HCT116 (cell line): ENCODE results near the gene ANTKMT. TPM values are rescaled to one million over a fixed set of nuclear protein-coding genes. Genes with fewer than 3 reads are reported as not detected.
A peak's percentile ranks its signal among the peaks of the same experiment; 100 is the strongest.

Source experiments
- ATAC-seq: fragments of 200-7000 bp; cut with Tn5 transposase; 2 replicates; pipeline ENCODE4 v1.9.1; 2020; ENCODE audit warnings: mild to moderate bottlenecking, moderate library complexity
- BruUV-seq: library from RNA; stranded (reverse); fragments of 400-500 nt; replicated peaks from 2 replicates; lab custom pipeline; 2021; lab: Mats Ljungman, UMichigan
- CTCF ChIA-PET: fragments of 300-600 bp; sonication (Branson Sonifier 250); formaldehyde crosslinking; loops from one replicate; lab custom pipeline; 2021; ENCODE audit warnings: antibody characterized with exemption; lab: Charles Lee
- POLR2A ChIA-PET: fragments of 300-600, 350-600 bp; sonication (Branson Sonifier 250); formaldehyde crosslinking; loops from one replicate; lab custom pipeline; 2021; ENCODE audit warnings: antibody characterized with exemption; lab: Charles Lee
- RAD21 ChIA-PET, 2 experiments: fragments of 300-600 bp; sonication (Branson Sonifier 250); formaldehyde crosslinking; loops; one replicate each; lab custom pipeline; 2023; ENCODE audit warnings: low total read pairs in 2 of 2; ENCODE audit not compliant: uncharacterized antibody in 2 of 2, unreplicated experiment in 2 of 2, low non-redundant PET in 1 of 2; lab: Charles Lee
- DNase-seq: peaks from one replicate; pipeline ENCODE4 v3.0.0-alpha.2; 2010; ENCODE audit warnings: low read depth, low spot score
- H2AFZ ChIP-seq: fragments of 200-600 bp; shearing (Covaris generic), sonication (generic); 2 replicates; pipeline ENCODE4 v1.6.1; 2017; ENCODE audit warnings: low read depth, mixed run types, mixed read lengths, antibody characterized with exemption, low read length; ENCODE audit not compliant: poor library complexity, severe bottlenecking
- H3K27ac ChIP-seq: 2 replicates; pipeline ENCODE4 v1.5.1; 2012; ENCODE audit warnings: low read depth, low read length
- H3K27me3 ChIP-seq: fragments of 200-600 bp; sonication (generic); 2 replicates; pipeline ENCODE4 v1.6.1; 2016; ENCODE audit warnings: mixed run types, low read length, mixed read lengths; ENCODE audit not compliant: insufficient read depth
- H3K36me3 ChIP-seq, 2 experiments: fragments of 200-500 bp in 1 of 2; fragments of 200-600 bp in 1 of 2; sonication (Bioruptor generic) in 1 of 2; sonication (generic) in 1 of 2; 2 replicates each; pipeline versions ENCODE4 v1.5.1 to v1.6.1; 2014 to 2016; ENCODE audit warnings: low read length in 2 of 2, inconsistent platforms in 1 of 2, mixed read lengths in 1 of 2, mixed run types in 1 of 2; ENCODE audit not compliant: insufficient read depth in 2 of 2, control insufficient read depth in 1 of 2
- H3K4me1 ChIP-seq, 2 experiments: fragments of 200-600 bp in 1 of 2; sonication (generic) in 1 of 2; 2 replicates each; pipeline versions ENCODE4 v1.5.1 to v1.6.1; 2012 to 2017; ENCODE audit warnings: low read length in 2 of 2, inconsistent platforms in 1 of 2, mild to moderate bottlenecking in 1 of 2, mixed read lengths in 1 of 2, mixed run types in 1 of 2, moderate library complexity in 1 of 2; ENCODE audit not compliant: insufficient read depth in 2 of 2, control insufficient read depth in 1 of 2
- H3K4me2 ChIP-seq: fragments of 200-600 bp; sonication (generic); 2 replicates; pipeline ENCODE4 v1.6.1; 2017; ENCODE audit warnings: mixed run types, low read length, mixed read lengths
- H3K4me3 ChIP-seq, 2 experiments: fragments of 200-600 bp in 1 of 2; sonication (generic) in 1 of 2; replicated peaks in 1 of 2; 2 replicates each; pipeline ENCODE4 v1.5.1; 2011 to 2016; ENCODE audit warnings: low read length in 2 of 2, control low read depth in 1 of 2, low read depth in 1 of 2, mild to moderate bottlenecking in 1 of 2, mixed read lengths in 1 of 2, mixed run types in 1 of 2
- H3K79me2 ChIP-seq: fragments of 200-600 bp; sonication (generic); 2 replicates; pipeline ENCODE4 v1.6.1; 2017; ENCODE audit warnings: mild to moderate bottlenecking, mixed run types, low read length, moderate library complexity, mixed read lengths; ENCODE audit not compliant: insufficient read depth
- H3K9ac ChIP-seq: fragments of 200-600 bp; sonication (generic); 2 replicates; pipeline ENCODE4 v1.6.1; 2016; ENCODE audit warnings: low read length, mixed read lengths
- H3K9me2 ChIP-seq: fragments of 200-600 bp; sonication (generic), shearing (Covaris generic); 2 replicates; pipeline ENCODE4 v1.6.1; 2017; ENCODE audit warnings: mixed run types, mild to moderate bottlenecking, moderate library complexity; ENCODE audit not compliant: insufficient read depth
- H3K9me3 ChIP-seq, 2 experiments: fragments of 200-500 bp in 1 of 2; fragments of 200-600 bp in 1 of 2; sonication (Bioruptor generic) in 1 of 2; sonication (generic) in 1 of 2; 2 replicates each; pipeline ENCODE4 v1.6.1; 2014 to 2017; ENCODE audit warnings: low read length in 2 of 2, mixed read lengths in 2 of 2, inconsistent platforms in 1 of 2, low read depth in 1 of 2, mild to moderate bottlenecking in 1 of 2, mixed run types in 1 of 2, moderate library complexity in 1 of 2; ENCODE audit not compliant: control insufficient read depth in 1 of 2, insufficient read depth in 1 of 2
- H4K20me1 ChIP-seq: fragments of 200-600 bp; sonication (generic), shearing (Covaris generic); 2 replicates; pipeline ENCODE4 v1.6.1; 2017; ENCODE audit warnings: mixed run types, mild to moderate bottlenecking, moderate library complexity; ENCODE audit not compliant: insufficient read depth
- POLR2AphosphoS5 ChIP-seq: IDR thresholded peaks from 2 replicates; pipeline ENCODE4 v1.6.1; 2011; ENCODE audit warnings: mild to moderate bottlenecking, low read depth, low read length, moderate library complexity
- YY1 ChIP-seq: IDR thresholded peaks from 2 replicates; pipeline ENCODE4 v1.6.1; 2011; ENCODE audit warnings: low read length, low read depth, moderate library complexity, mild to moderate bottlenecking; ENCODE audit not compliant: insufficient replicate concordance; ENCODE audit errors: extremely low read depth
- intact Hi-C: fragments of 100-400 bp; cut with micrococcal nuclease; formaldehyde crosslinking; loops from 2 replicates; pipeline ENCODE4 v1.10.0; 2022
- total RNA-seq: library from RNA; stranded (reverse); gene quantifications from one replicate; pipeline ENCODE4 v1.2.1, GENCODE V29; 2021; ENCODE audit not compliant: unreplicated experiment
- TF ChIP-seq, protein P1 (sequence below): IDR thresholded peaks from 2 replicates; pipeline ENCODE4 v1.6.1; 2012

Gene ANTKMT
- total RNA-seq, 1 experiment from 2014 or later: 65.4 TPM

DNA sequence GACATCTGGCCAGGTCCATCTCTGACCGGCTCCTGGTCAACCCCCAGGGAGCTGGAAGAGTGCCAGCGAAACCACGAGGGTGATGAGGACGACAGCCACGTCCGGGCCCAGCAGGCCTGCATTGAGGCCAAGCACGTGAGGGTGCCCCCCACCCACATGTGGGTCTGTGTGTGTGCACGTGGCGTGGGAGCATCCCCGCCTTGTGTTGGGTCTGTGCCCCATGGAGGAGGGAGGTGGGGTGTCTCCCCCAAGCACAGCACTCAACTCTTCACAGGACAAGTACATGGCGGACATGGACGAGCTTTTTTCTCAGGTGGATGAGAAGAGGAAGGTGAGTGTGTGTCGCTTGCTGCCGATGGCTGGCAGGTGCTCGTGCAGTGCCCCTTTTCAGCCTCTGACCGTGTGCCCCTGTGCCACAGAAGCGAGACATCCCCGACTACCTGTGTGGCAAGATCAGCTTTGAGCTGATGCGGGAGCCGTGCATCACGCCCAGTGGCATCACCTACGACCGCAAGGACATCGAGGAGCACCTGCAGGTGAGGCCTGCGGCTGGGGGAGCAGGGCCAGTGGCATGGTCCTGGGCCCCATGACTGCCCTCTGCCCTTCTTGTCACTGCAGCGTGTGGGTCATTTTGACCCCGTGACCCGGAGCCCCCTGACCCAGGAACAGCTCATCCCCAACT lies 39.1 kb upstream of the ANTKMT start:
- no peaks in the 10 kb centered on the region for H4K20me1 ChIP-seq
- DNase-seq: no peak
- H2AFZ ChIP-seq: no peak overlapping the region
- H3K4me1 ChIP-seq: peaks cover 13 to 55% of the 10 kb centered on the region in 2 experiments
- peak overlapping the region; percentile 92 for H3K9ac ChIP-seq
- peak overlapping the region; percentile 98 for H3K27ac ChIP-seq
- no peaks in the 10 kb centered on the region for H3K27me3 ChIP-seq
- no peaks in the 10 kb centered on the region for H3K9me2 ChIP-seq
- H3K9me3 ChIP-seq: no peaks in the 10 kb centered on the region
- RAD21 ChIA-PET: no interaction called here
- BruUV-seq: TSS peak; percentile 80
- POLR2A ChIA-PET: no interaction called here
- H3K4me2 ChIP-seq: peak overlapping the region; percentile 97
- peaks cover 41% of the 10 kb centered on the region for H3K79me2 ChIP-seq
- intact Hi-C loops: no loop called here
- CTCF ChIA-PET: no interaction called here
- TF ChIP-seq POLR2AphosphoS5: peak; percentile 11; the same call in 1 of the 2 replicates
- no peak for TF ChIP-seq YY1
- peak overlapping the region; percentile 66 to 90 for H3K4me3 ChIP-seq
- peaks cover 0 to 33% of the 10 kb centered on the region in 2 experiments; a peak in 2 of 4 replicates for H3K36me3 ChIP-seq
- no peak for ATAC-seq

DNA sequence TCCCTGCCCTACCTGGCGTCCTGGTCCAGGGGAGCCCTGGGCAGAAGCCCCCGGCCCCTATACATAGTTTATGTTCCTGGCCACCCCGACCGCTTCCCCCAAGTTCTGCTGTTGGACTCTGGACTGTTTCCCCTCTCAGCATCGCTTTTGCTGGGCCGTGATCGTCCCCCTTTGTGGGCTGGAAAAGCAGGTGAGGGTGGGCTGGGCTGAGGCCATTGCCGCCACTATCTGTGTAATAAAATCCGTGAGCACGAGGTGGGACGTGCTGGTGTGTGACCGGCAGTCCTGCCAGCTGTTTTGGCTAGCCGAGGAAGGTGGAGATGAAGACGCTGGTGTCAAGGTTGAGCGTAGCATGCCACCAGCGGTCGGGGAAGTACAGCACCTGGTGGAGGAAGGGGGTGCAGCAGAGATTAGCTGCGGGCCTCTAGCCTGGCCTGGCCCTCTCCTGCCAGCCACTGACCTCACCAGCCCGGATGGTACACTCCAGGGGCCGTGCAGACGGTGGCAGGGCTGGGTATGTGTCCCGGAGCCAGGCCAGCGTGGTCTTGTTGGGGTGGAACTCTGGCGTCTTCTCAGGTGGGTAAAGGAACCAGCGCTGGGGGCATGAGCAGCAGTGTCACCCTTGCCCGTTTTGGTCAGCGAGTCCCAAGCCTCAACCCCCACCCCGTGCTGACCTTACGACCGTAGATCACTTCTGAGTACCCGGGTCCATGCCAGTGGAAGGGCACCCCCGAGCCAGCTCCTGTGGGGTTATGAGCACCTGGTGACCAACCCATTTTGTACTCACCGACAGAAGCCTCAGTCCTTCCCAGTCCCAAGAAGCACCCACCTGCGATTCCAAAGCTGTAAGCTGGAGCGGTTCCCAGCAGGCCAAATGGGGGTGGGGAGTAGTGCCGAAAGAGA lies 38.2 kb upstream of the ANTKMT start:
- H3K9me2 ChIP-seq: no peaks in the 10 kb centered on the region
- H3K36me3 ChIP-seq: peaks cover 0 to 33% of the 10 kb centered on the region in 2 experiments; a peak in 2 of 4 replicates
- intact Hi-C loops: no loop called here
- no peak for ATAC-seq
- TSS peak; percentile 72 for BruUV-seq
- H3K4me2 ChIP-seq: peak overlapping the region; percentile 97
- CTCF ChIA-PET: no interaction called here
- H3K9ac ChIP-seq: peak overlapping the region; percentile 92
- H3K9me3 ChIP-seq: no peaks in the 10 kb centered on the region
- no peak overlapping the region for H2AFZ ChIP-seq
- peaks cover 13 to 55% of the 10 kb centered on the region in 2 experiments for H3K4me1 ChIP-seq
- H3K27me3 ChIP-seq: no peaks in the 10 kb centered on the region
- H3K27ac ChIP-seq: peak overlapping the region; percentile 98
- RAD21 ChIA-PET: no interaction called here
- no peaks in the 10 kb centered on the region for H4K20me1 ChIP-seq
- TF ChIP-seq, protein P1, sequence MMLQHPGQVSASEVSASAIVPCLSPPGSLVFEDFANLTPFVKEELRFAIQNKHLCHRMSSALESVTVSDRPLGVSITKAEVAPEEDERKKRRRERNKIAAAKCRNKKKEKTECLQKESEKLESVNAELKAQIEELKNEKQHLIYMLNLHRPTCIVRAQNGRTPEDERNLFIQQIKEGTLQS: no peak
- POLR2A ChIA-PET: no interaction called here
- DNase-seq: no peak
- peak overlapping the region; percentile 71 to 90 for H3K4me3 ChIP-seq
- H3K79me2 ChIP-seq: peaks cover 41% of the 10 kb centered on the region
